Fibroblast of lung (primary cell): ENCODE results near the gene UBAP1.

Experiments
- CTCF ChIP-seq, 2 donors: IDR thresholded peaks in 1 of 2; conservative IDR thresholded peaks in 1 of 2; 1 replicate in 1 of 2; 2 replicates in 1 of 2; pipeline ENCODE4 v1.5.1; 2011 to 2012; ENCODE audit warnings: low read length in 2 of 2, control low read depth in 1 of 2, inconsistent platforms in 1 of 2, low read depth in 1 of 2, mild to moderate bottlenecking in 1 of 2
- EZH2 ChIP-seq: IDR thresholded peaks from 2 replicates; pipeline ENCODE4 v1.5.1; 2012; ENCODE audit warnings: low read length, control low read depth, mild to moderate bottlenecking; ENCODE audit errors: missing control alignments

- TF ChIP-seq CTCF (conservative IDR thresholded peaks at IDR 0.05 in 1 of 2, IDR thresholded peaks at IDR 0.05 in 1 of 2; ENCODE audit: low read depth in 1 of 2, low read length in 2 of 2): no peak
- TF ChIP-seq EZH2: no peak
Measured at GRCh38 chr9:34171753-34172535, 6.9 kb upstream of the UBAP1 start.
